MCF 10A (cell line): Measurements from ENCODE around the gene SPOCK2. TPM values are rescaled to one million over a fixed set of nuclear protein-coding genes. Genes with fewer than 3 reads are reported as not detected.

Experiments used
- BruUV-seq: library from RNA; stranded (reverse); fragments of 400-500 nt; replicated peaks from 2 replicates; lab custom pipeline; 2021; lab: Mats Ljungman, UMichigan
- CTCF ChIA-PET: fragments of 300-600 bp; sonication (Branson Sonifier 250); formaldehyde crosslinking; extraction: SDS; loops from one replicate; lab custom pipeline; 2021; ENCODE audit warnings: antibody characterized with exemption, inconsistent platforms; lab: Yijun Ruan, JAX
- POLR2A ChIA-PET: fragments of 300-600, 350-650 bp; sonication (Branson Sonifier 250); formaldehyde crosslinking; extraction: SDS; loops from one replicate; lab custom pipeline; 2020; ENCODE audit warnings: antibody characterized with exemption, inconsistent platforms; lab: Yijun Ruan, JAX
- DNase-seq: peaks from one replicate; pipeline ENCODE4 v3.0.0-alpha.2; 2018; ENCODE audit not compliant: unreplicated experiment
- H3K27ac Mint-ChIP-seq: one replicate; pipeline ENCODE4 v1.8.0; 2022; ENCODE audit warnings: mild to moderate bottlenecking, low read depth, mixed read lengths; ENCODE audit not compliant: unreplicated experiment
- H3K27me3 Mint-ChIP-seq: one replicate; pipeline ENCODE4 v1.8.0; 2022; ENCODE audit warnings: mixed read lengths; ENCODE audit not compliant: insufficient read depth, unreplicated experiment
- H3K36me3 Mint-ChIP-seq: one replicate; pipeline ENCODE4 v1.8.0; 2022; ENCODE audit warnings: mild to moderate bottlenecking, moderate library complexity, mixed read lengths; ENCODE audit not compliant: insufficient read depth, unreplicated experiment
- H3K4me1 Mint-ChIP-seq: one replicate; pipeline ENCODE4 v1.8.0; 2022; ENCODE audit warnings: mixed read lengths; ENCODE audit not compliant: insufficient read depth, unreplicated experiment
- H3K4me3 Mint-ChIP-seq: one replicate; pipeline ENCODE4 v1.8.0; 2022; ENCODE audit warnings: mild to moderate bottlenecking, moderate library complexity, mixed read lengths; ENCODE audit not compliant: unreplicated experiment
- H3K9me3 Mint-ChIP-seq: one replicate; pipeline ENCODE4 v1.8.0; 2022; ENCODE audit warnings: mixed read lengths; ENCODE audit not compliant: unreplicated experiment
- CTCF ChIP-seq: fragments of 200-600 bp; IDR thresholded peaks from one replicate; pipeline ENCODE4 v1.8.0; 2022; ENCODE audit warnings: antibody characterized with exemption, mild to moderate bottlenecking; ENCODE audit not compliant: unreplicated experiment
- intact Hi-C: fragments of 100-400 bp; cut with micrococcal nuclease; formaldehyde crosslinking; loops from 2 replicates; pipeline ENCODE4 v1.14.1; 2022
- total RNA-seq: library from RNA; stranded (reverse); gene quantifications from 2 replicates; pipeline ENCODE4 v1.2.3, GENCODE V29; 2022

The SPOCK2 gene
- total RNA-seq, 1 experiment from 2014 or later, result 1.2 TPM

- BruUV-seq, result no TSS peak
- H3K27ac Mint-ChIP-seq, result no peak overlapping the region
Observed at GRCh38 chr10:72105098-72105475, 16.7 kb upstream of the SPOCK2 start.

DNA sequence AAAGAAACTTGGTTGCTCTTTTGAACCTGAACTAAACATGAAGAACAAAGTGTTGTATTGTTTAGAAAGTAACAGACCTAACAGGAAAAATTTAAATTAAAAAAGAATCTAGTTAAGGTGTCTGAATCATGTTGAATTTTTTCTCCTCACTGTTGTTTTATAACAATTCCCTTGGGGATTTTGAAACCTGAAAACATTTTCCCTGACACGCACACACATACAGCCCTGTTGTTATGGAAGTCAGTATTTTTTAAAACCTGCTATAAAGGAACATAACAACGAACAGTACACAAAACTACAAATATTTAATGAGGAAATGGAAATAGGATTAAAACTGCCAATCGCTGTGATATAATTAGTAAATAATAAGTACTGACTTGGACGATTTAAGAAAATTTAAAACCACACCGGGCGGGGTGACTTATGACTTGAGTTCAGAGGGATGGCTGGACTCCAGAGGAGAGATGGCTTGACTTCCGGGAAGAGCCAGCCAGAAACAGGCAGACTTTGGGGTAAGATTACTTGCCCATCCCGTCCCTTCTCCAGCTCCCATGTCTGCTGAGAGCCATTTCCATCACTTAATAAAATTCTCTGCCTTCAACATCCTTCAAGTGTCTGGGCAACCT is 16.2 kb upstream of the SPOCK2 start:
- TF ChIP-seq CTCF, result no peak
- Mint-ChIP-seq H3K27ac (no peak overlapping the region), H3K4me1 (peaks cover 18% of the 10 kb centered on the region), H3K36me3 (peaks cover 17% of the 10 kb centered on the region), H3K9me3 (no peaks in the 10 kb centered on the region), H3K4me3 (no peak overlapping the region), H3K27me3 (no peaks in the 10 kb centered on the region)
- POLR2A ChIA-PET, result interaction anchor here (0.6 kb wide), 2 partner anchors 14 to 31 kb away, joined by 3 read pairs; no protein-coding TSS in a partner anchor
- no peak for DNase-seq
- no TSS peak for BruUV-seq
- CTCF ChIA-PET, result interaction anchor here (0.6 kb wide), 2 partner anchors 50 to 1555 kb away, joined by 3 read pairs; no protein-coding TSS in a partner anchor
- intact Hi-C loops, result no loop called here

More at GRCh38 chr10:72105098-72105475, 16.7 kb upstream of the SPOCK2 start:
- no peak for DNase-seq
- Mint-ChIP-seq H3K36me3 (peaks cover 12% of the 10 kb centered on the region), H3K4me3 (no peak overlapping the region), H3K9me3 (no peaks in the 10 kb centered on the region), H3K4me1 (peaks cover 18% of the 10 kb centered on the region), H3K27me3 (no peaks in the 10 kb centered on the region)
- ChIA-PET POLR2A (no interaction called here), CTCF (interaction anchor here (0.6 kb wide), 1 partner anchor 49 kb away, joined by 3 read pairs; no protein-coding TSS in a partner anchor)
- TF ChIP-seq CTCF, result no peak
- intact Hi-C loops, result no loop called here

DNA sequence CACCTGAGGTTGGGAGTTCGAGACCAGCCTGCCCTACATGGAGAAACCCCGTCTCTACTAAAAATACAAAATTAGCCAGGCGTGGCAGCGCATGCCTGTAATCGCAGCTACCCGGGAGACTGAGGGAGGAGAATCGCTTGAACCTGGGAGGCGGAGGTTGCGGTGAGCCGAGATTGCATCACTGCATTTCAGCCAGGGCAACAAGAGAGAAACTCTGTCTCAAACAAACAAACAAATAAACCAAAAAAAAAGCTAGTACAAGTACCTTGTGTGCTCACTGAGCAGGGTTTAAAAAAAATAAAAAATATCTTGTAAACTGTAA is 11.2 kb upstream of the SPOCK2 start:
- POLR2A ChIA-PET, result interaction anchor here (0.8 kb wide), 1 partner anchor 9 kb away, joined by 3 read pairs; no protein-coding TSS in a partner anchor
- Mint-ChIP-seq H3K27ac (peak overlapping the region; percentile 57), H3K4me3 (no peak overlapping the region), H3K9me3 (no peaks in the 10 kb centered on the region), H3K27me3 (no peaks in the 10 kb centered on the region), H3K36me3 (peaks cover 34% of the 10 kb centered on the region), H3K4me1 (peaks cover 15% of the 10 kb centered on the region)
- intact Hi-C loops, result no loop called here
- TF ChIP-seq CTCF, result no peak
- no peak for DNase-seq
- no TSS peak for BruUV-seq
- CTCF ChIA-PET, result interaction anchor here (1.1 kb wide), 1 partner anchor 26 kb away, joined by 3 read pairs; no protein-coding TSS in a partner anchor

DNA sequence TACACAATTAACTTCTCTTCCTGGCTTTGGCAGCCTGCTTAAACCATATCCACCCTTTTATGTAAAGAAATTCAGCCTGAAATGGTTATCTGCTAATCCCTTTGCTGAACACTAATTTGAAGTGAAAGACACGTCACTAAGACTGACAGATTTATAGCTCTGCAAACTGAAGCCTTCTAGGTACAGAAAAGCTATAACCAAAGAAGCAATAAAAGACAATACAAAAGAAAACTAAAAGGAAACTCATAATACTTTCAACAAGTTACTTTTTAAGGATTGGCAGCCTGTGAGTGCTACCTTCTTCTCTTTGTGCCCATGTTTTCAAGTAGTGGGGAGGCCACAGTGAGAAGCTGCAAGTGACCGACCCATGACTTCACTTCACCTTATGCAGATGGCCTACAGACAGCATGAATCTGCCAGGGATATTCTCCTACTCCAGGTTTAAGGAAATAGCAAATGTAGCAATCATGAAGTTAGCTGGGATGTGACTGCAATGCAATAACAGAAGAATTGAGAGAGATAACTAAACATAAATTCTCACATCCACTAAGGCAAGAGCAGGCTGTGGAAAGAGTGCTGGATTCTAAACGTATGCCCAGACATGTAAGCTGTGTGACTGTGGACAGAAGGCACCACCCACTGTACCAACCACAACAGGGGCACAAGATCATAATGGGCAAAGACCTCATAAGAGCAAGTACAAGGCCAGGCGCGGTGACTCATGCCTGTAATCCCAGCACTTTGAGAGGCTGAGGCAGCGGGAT is 10.7 kb upstream of the SPOCK2 start:
- BruUV-seq, result no TSS peak
- POLR2A ChIA-PET, result interaction anchor here (0.8 kb wide), 1 partner anchor 9 kb away, joined by 3 read pairs; no protein-coding TSS in a partner anchor
- intact Hi-C loops, result no loop called here
- Mint-ChIP-seq H3K36me3 (peaks cover 34% of the 10 kb centered on the region), H3K9me3 (no peaks in the 10 kb centered on the region), H3K27ac (peak overlapping the region; percentile 57), H3K27me3 (no peaks in the 10 kb centered on the region), H3K4me3 (no peak overlapping the region), H3K4me1 (peaks cover 14% of the 10 kb centered on the region)
- no peak for TF ChIP-seq CTCF
- DNase-seq, result no peak
- CTCF ChIA-PET, result interaction anchor here (1.1 kb wide), 1 partner anchor 27 kb away, joined by 3 read pairs; no protein-coding TSS in a partner anchor
